ENCODE data around the gene LONRF2. TPM values are rescaled to one million over a fixed set of nuclear protein-coding genes. Genes with fewer than 3 reads are reported as not detected.
A peak's percentile ranks its signal among the peaks of the same experiment; 100 is the strongest.

LONRF2 gene
- total RNA-seq, 3 donors from 2014 or later: 5.1 to 24.9 (median 19.9) TPM

GRCh38 chr2:100285691-100286090 lies 36.6 kb downstream of the LONRF2 start:
- H3K27ac ChIP-seq: peak overlapping the region in 1 of 2 donors; percentile 65
- H3K36me3 ChIP-seq: no peaks in the 10 kb centered on the region
- intact Hi-C loops (cut with DNase I; ENCODE audit: low total_unique reads): no loop called here
- TF ChIP-seq, protein P1, sequence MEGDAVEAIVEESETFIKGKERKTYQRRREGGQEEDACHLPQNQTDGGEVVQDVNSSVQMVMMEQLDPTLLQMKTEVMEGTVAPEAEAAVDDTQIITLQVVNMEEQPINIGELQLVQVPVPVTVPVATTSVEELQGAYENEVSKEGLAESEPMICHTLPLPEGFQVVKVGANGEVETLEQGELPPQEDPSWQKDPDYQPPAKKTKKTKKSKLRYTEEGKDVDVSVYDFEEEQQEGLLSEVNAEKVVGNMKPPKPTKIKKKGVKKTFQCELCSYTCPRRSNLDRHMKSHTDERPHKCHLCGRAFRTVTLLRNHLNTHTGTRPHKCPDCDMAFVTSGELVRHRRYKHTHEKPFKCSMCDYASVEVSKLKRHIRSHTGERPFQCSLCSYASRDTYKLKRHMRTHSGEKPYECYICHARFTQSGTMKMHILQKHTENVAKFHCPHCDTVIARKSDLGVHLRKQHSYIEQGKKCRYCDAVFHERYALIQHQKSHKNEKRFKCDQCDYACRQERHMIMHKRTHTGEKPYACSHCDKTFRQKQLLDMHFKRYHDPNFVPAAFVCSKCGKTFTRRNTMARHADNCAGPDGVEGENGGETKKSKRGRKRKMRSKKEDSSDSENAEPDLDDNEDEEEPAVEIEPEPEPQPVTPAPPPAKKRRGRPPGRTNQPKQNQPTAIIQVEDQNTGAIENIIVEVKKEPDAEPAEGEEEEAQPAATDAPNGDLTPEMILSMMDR (IDR thresholded peaks at IDR 0.05): no peak
- TF ChIP-seq POLR2A (IDR thresholded peaks at IDR 0.05) (no peak), POLR2AphosphoS5 (IDR thresholded peaks at IDR 0.05) (no peak)
- H3K4me1 ChIP-seq: no peaks in the 10 kb centered on the region
- H3K9me3 ChIP-seq: no peaks in the 10 kb centered on the region
- no peak for DNase-seq (ENCODE audit: low spot score in 2 of 2)
- no peaks in the 10 kb centered on the region for H3K27me3 ChIP-seq
- H3K4me3 ChIP-seq: no peak overlapping the region

DNA sequence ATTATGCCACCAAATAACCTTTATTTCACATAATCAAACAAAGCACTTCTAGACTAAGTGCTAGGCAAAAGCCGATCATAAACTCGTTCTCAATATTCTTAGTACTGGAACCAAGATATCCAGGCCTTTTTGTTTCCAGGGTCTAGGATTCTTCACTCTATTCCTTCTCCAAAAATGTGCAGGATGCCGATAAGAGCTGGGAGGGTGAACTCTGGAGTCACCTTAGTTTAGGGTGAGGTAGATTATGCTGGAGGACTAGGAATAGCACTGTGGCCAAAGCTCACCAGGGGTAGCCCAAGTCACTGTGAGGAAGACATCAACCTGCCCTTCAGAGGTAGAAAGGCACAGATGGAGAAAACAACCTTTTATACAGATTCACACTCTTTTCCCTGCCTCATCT lies 37.3 kb downstream of the LONRF2 start:
- Histone ChIP-seq H3K4me1 (no peaks in the 10 kb centered on the region), H3K36me3 (no peaks in the 10 kb centered on the region), H3K9me3 (no peaks in the 10 kb centered on the region), H3K27ac (peak overlapping the region in 1 of 2 donors; percentile 65), H3K4me3 (no peak overlapping the region), H3K27me3 (no peaks in the 10 kb centered on the region)
- no peak for DNase-seq (ENCODE audit: low spot score in 2 of 2)
- intact Hi-C loops (cut with DNase I; ENCODE audit: low total_unique reads): no loop called here
- no peak for TF ChIP-seq POLR2A (IDR thresholded peaks at IDR 0.05)
- TF ChIP-seq POLR2AphosphoS5 (IDR thresholded peaks at IDR 0.05): no peak
- TF ChIP-seq, protein P1 (IDR thresholded peaks at IDR 0.05): no peak

DNA sequence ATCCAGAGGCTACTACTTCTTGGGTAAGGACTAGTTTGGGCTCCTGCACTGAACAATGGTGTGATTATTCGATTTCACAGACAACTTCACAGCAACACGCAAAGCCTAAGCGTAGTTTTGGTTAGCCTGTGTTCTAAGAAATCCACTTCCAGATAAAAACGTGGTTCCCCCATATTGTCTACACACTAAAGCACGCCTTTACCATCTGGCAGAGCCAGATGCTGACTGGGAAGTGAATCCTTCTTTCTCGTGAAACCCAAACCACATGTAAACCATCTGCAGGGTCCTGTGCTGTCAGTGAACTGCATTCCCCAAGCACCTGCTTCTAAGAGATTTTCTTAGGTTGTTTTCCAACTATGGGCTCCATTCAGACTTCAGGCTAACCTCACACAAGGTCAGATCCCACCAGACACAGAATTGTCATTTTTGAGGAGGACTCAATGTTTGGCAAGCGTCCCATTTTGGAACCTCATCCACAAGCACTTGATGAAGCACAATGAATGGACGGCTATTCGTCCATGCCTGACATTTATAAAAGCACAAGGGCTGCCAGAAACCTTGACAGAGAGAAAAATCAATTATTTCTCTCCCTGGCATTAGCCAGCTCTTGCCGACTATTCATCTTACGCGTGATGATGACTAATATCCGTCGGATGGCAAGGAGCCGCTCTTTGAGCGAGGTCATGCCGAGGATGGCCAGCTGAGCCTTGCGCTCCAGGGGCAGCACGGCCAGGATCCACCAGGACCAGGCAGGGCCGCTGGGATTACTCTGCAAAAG lies 38.4 kb downstream of the LONRF2 start:
- H3K27me3 ChIP-seq: no peaks in the 10 kb centered on the region
- TF ChIP-seq POLR2AphosphoS5 (IDR thresholded peaks at IDR 0.05): no peak
- TF ChIP-seq POLR2A (IDR thresholded peaks at IDR 0.05): no peak
- TF ChIP-seq, protein P1 (IDR thresholded peaks at IDR 0.05): no peak
- H3K36me3 ChIP-seq: no peaks in the 10 kb centered on the region
- H3K9me3 ChIP-seq: no peaks in the 10 kb centered on the region
- no peaks in the 10 kb centered on the region for H3K4me1 ChIP-seq
- no peak overlapping the region for H3K27ac ChIP-seq
- no peak for DNase-seq (ENCODE audit: low spot score in 2 of 2)
- intact Hi-C loops (cut with DNase I; ENCODE audit: low total_unique reads): no loop called here
- H3K4me3 ChIP-seq: no peak overlapping the region

- TF ChIP-seq POLR2A (IDR thresholded peaks at IDR 0.05): no peak
- TF ChIP-seq POLR2AphosphoS5 (IDR thresholded peaks at IDR 0.05): peak in 1 of 3 donors; percentile 37
- intact Hi-C loops (cut with DNase I; ENCODE audit: low total_unique reads): no loop called here
- DNase-seq (ENCODE audit: low spot score in 2 of 2): peak in 1 of 2 donors; percentile 38
- Histone ChIP-seq H3K36me3 (no peaks in the 10 kb centered on the region), H3K4me1 (no peaks in the 10 kb centered on the region), H3K9me3 (no peaks in the 10 kb centered on the region), H3K27ac (peak overlapping the region; percentile 64 to 68), H3K27me3 (no peaks in the 10 kb centered on the region), H3K4me3 (peak overlapping the region in 2 of 3 donors; percentile 17 to 33)
Measured at GRCh38 chr2:100281521-100282438, 40.5 kb downstream of the LONRF2 start.

DNA sequence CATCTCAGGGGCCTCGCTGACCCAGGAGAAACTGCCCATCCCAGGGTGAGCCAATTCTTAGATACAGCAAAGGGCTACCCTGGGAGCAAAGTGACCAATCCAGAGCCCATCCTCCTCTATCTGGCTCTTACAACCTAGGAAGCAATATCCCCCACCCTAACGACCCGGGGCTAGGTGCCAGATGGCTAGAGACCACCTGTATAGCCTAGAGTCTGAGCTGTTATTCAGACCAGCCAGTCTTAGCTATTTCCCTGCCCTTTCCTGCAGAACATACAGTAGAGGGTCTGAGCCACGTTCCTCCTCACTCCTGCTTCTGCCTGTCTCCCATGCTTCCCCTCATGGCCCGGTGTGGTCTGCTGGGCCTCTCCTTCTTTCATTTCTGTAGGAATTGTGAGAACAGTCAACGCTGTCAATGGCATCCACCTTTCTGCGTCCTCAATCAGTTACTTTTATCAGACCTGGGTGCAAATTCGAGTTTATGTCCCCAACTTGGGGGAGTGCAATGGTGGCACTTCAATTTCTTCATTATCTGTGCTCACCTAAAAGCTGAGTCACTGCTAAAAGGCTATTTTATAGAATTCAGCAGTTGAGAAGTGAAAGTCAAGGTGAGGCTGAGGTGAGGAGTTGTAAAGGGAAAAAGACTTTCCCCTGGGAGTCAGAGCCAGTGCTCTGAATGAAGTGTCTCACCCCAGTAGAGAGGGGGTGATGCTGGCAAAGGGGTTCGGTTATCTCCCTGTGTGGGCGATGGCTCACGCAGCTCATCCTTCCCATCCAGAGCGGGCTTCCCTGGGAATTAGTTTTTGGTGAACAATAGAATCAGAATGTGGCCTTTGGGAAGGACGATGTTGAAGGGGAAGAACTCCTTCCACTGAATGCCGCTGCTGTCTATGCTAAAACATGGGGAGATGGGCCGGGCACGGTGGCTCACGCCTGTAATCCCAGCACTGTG lies 42.4 kb downstream of the LONRF2 start:
- H3K36me3 ChIP-seq: no peaks in the 10 kb centered on the region
- no peaks in the 10 kb centered on the region for H3K9me3 ChIP-seq
- H3K4me1 ChIP-seq: no peaks in the 10 kb centered on the region
- peak overlapping the region in 1 of 2 donors; percentile 68 for H3K27ac ChIP-seq
- no peaks in the 10 kb centered on the region for H3K27me3 ChIP-seq
- TF ChIP-seq POLR2AphosphoS5 (IDR thresholded peaks at IDR 0.05) (no peak), POLR2A (IDR thresholded peaks at IDR 0.05) (no peak)
- TF ChIP-seq, protein P1 (IDR thresholded peaks at IDR 0.05): no peak
- H3K4me3 ChIP-seq: no peak overlapping the region
- intact Hi-C loops (cut with DNase I; ENCODE audit: low total_unique reads): no loop called here
- DNase-seq (ENCODE audit: low spot score in 2 of 2): no peak

All from breast epithelium (tissue), 4 donors.